Hepatocyte (in vitro differentiated cells): ENCODE results near the gene CUX1. TPM values are rescaled to one million over a fixed set of nuclear protein-coding genes. Genes with fewer than 3 reads are reported as not detected.

ENCODE experiments used
- DNase-seq: peaks from one replicate; pipeline ENCODE4 v3.0.0-alpha.2; 2016; ENCODE audit warnings: low spot score
- H2AFZ ChIP-seq: fragments of 200-600 bp; sonication (generic); 2 replicates; pipeline ENCODE4 v1.6.0; 2016; ENCODE audit warnings: antibody characterized with exemption, mild to moderate bottlenecking
- H3K27ac ChIP-seq: fragments of 200-600 bp; sonication (generic); 2 replicates; pipeline ENCODE4 v1.5.1; 2016; ENCODE audit warnings: mild to moderate bottlenecking
- H3K27me3 ChIP-seq: fragments of 200-600 bp; sonication (generic); 2 replicates; pipeline ENCODE4 v1.6.1; 2016
- H3K36me3 ChIP-seq: fragments of 200-600 bp; sonication (generic); replicated peaks from 2 replicates; pipeline ENCODE4 v1.5.1; 2016; ENCODE audit warnings: low read depth; ENCODE audit not compliant: insufficient read depth
- H3K4me1 ChIP-seq: fragments of 200-600 bp; sonication (generic); 2 replicates; pipeline ENCODE4 v1.5.1; 2016; ENCODE audit warnings: mild to moderate bottlenecking, moderate library complexity; ENCODE audit not compliant: insufficient read depth
- H3K4me2 ChIP-seq: fragments of 200-600 bp; sonication (generic); 2 replicates; pipeline ENCODE4 v1.6.0; 2016
- H3K4me3 ChIP-seq: fragments of 200-600 bp; sonication (generic); 2 replicates; pipeline ENCODE4 v1.5.1; 2016; ENCODE audit warnings: mild to moderate bottlenecking
- H3K79me2 ChIP-seq: fragments of 200-600 bp; sonication (generic); 2 replicates; pipeline ENCODE4 v1.6.0; 2017; ENCODE audit warnings: mild to moderate bottlenecking
- H3K9me2 ChIP-seq: fragments of 200-600 bp; sonication (generic); replicated peaks from 2 replicates; pipeline ENCODE4 v1.6.0; 2017; ENCODE audit warnings: mild to moderate bottlenecking; ENCODE audit not compliant: insufficient read depth
- H3K9me3 ChIP-seq: fragments of 200-600 bp; sonication (generic); 2 replicates; pipeline ENCODE4 v1.5.1; 2016; ENCODE audit warnings: low read depth, mild to moderate bottlenecking
- H4K20me1 ChIP-seq: fragments of 200-600 bp; sonication (generic); 2 replicates; pipeline ENCODE4 v1.6.0; 2016; ENCODE audit warnings: mild to moderate bottlenecking; ENCODE audit not compliant: insufficient read depth, poor library complexity, severe bottlenecking
- EZH2 ChIP-seq: fragments of 200-600 bp; sonication (generic); IDR thresholded peaks from 2 replicates; pipeline ENCODE4 v1.6.1; 2016; ENCODE audit warnings: antibody characterized with exemption, mild to moderate bottlenecking, borderline replicate concordance
- EZH2phosphoT487 ChIP-seq: fragments of 200-600 bp; sonication (generic); IDR thresholded peaks from one replicate; pipeline ENCODE4 v1.6.1; 2018; ENCODE audit warnings: antibody characterized with exemption, mild to moderate bottlenecking, low read depth, moderate library complexity; ENCODE audit not compliant: unreplicated experiment, severe bottlenecking
- WGBS: methylation state at CpG from one replicate; pipeline ENCODE4 v1.1.6; 2016; ENCODE audit warnings: low lambda C conversion rate; ENCODE audit errors: missing lambda C conversion rate; 5-methylcytosine and 5-hydroxymethylcytosine counted together
- polyA plus RNA-seq: library from polyadenylated mRNA; unstranded; fragments of >200 nt; fragmentation: Nextera tagmentation; extraction: Ambion mirVana; gene quantifications from 2 replicates; pipeline ENCODE4 v1.2.1, GENCODE V29; 2016
- total RNA-seq: library from RNA; depleted of rRNA; stranded (reverse); fragments of >200 nt; gene quantifications from 2 replicates; pipeline ENCODE4 v1.2.3, GENCODE V29; 2014
- TF ChIP-seq, protein P1 (sequence below): fragments of 200-600 bp; sonication (generic); IDR thresholded peaks from 2 replicates; pipeline ENCODE4 v1.5.1; 2016; ENCODE audit warnings: antibody characterized with exemption, mild to moderate bottlenecking; ENCODE audit not compliant: poor library complexity

The CUX1 gene
- total and polyA plus RNA-seq, 2 experiments from 2014 or later, result 60.1 to 76.8 TPM

GRCh38 chr7:101864039-101864438 is 46.6 kb downstream of the CUX1 start:
- no peaks in the 10 kb centered on the region for H3K9me2 ChIP-seq
- DNase-seq, result no peak
- no peak overlapping the region for H2AFZ ChIP-seq
- TF ChIP-seq, protein P1, sequence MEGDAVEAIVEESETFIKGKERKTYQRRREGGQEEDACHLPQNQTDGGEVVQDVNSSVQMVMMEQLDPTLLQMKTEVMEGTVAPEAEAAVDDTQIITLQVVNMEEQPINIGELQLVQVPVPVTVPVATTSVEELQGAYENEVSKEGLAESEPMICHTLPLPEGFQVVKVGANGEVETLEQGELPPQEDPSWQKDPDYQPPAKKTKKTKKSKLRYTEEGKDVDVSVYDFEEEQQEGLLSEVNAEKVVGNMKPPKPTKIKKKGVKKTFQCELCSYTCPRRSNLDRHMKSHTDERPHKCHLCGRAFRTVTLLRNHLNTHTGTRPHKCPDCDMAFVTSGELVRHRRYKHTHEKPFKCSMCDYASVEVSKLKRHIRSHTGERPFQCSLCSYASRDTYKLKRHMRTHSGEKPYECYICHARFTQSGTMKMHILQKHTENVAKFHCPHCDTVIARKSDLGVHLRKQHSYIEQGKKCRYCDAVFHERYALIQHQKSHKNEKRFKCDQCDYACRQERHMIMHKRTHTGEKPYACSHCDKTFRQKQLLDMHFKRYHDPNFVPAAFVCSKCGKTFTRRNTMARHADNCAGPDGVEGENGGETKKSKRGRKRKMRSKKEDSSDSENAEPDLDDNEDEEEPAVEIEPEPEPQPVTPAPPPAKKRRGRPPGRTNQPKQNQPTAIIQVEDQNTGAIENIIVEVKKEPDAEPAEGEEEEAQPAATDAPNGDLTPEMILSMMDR, result no peak
- TF ChIP-seq EZH2 (no peak), EZH2phosphoT487 (no peak)
- peaks cover 38% of the 10 kb centered on the region for H3K4me1 ChIP-seq
- H3K4me2 ChIP-seq, result no peak overlapping the region
- H3K9me3 ChIP-seq, result no peaks in the 10 kb centered on the region
- H3K79me2 ChIP-seq, result peaks cover 100% of the 10 kb centered on the region
- WGBS, result 77% methylated on average over 4 of the region's 4 CpGs
- H3K36me3 ChIP-seq, result no peaks in the 10 kb centered on the region
- H3K4me3 ChIP-seq, result no peak overlapping the region
- H3K27ac ChIP-seq, result no peak overlapping the region
- no peaks in the 10 kb centered on the region for H3K27me3 ChIP-seq
- H4K20me1 ChIP-seq, result peaks cover 73% of the 10 kb centered on the region

DNA sequence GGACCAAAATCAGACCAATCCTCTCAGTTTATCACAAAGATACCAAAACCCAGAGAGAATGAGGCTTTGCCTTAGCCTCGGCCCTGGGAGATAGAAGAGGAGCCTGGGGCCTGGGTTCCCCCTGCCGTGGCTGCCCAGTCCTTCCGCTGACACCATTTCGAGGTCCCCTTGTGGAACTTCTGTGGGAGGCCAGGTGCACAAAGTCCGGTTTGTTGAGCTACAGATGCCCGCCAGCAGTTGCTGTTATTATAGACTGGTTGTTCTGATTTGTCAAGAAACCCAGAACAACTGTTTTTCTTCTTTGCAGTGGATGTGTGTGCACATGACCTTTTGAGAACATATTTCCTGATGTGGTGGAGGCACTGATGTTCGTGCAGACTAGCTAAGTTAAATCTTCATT is 47.6 kb downstream of the CUX1 start:
- H3K27me3 ChIP-seq, result no peaks in the 10 kb centered on the region
- 82% methylated on average over 7 of the region's 7 CpGs for WGBS
- TF ChIP-seq, protein P1, result no peak
- TF ChIP-seq EZH2 (no peak), EZH2phosphoT487 (no peak)
- H3K9me2 ChIP-seq, result no peaks in the 10 kb centered on the region
- H3K27ac ChIP-seq, result no peak overlapping the region
- no peaks in the 10 kb centered on the region for H3K9me3 ChIP-seq
- H3K4me3 ChIP-seq, result no peak overlapping the region
- no peak for DNase-seq
- peaks cover 100% of the 10 kb centered on the region for H3K79me2 ChIP-seq
- no peaks in the 10 kb centered on the region for H3K36me3 ChIP-seq
- H3K4me2 ChIP-seq, result no peak overlapping the region
- no peak overlapping the region for H2AFZ ChIP-seq
- peaks cover 39% of the 10 kb centered on the region for H3K4me1 ChIP-seq
- H4K20me1 ChIP-seq, result peaks cover 75% of the 10 kb centered on the region

GRCh38 chr7:101865455-101865854 is 48.0 kb downstream of the CUX1 start:
- Histone ChIP-seq H4K20me1 (peaks cover 74% of the 10 kb centered on the region), H3K27ac (no peak overlapping the region), H3K9me2 (no peaks in the 10 kb centered on the region), H2AFZ (no peak overlapping the region), H3K79me2 (peaks cover 95% of the 10 kb centered on the region), H3K4me3 (no peak overlapping the region), H3K36me3 (no peaks in the 10 kb centered on the region), H3K9me3 (no peaks in the 10 kb centered on the region), H3K27me3 (no peaks in the 10 kb centered on the region), H3K4me2 (no peak overlapping the region), H3K4me1 (peaks cover 40% of the 10 kb centered on the region)
- no peak for TF ChIP-seq EZH2phosphoT487
- TF ChIP-seq, protein P1, result no peak
- no peak for TF ChIP-seq EZH2
- no peak for DNase-seq
- WGBS, result 84% methylated on average over 13 of the region's 13 CpGs

DNA sequence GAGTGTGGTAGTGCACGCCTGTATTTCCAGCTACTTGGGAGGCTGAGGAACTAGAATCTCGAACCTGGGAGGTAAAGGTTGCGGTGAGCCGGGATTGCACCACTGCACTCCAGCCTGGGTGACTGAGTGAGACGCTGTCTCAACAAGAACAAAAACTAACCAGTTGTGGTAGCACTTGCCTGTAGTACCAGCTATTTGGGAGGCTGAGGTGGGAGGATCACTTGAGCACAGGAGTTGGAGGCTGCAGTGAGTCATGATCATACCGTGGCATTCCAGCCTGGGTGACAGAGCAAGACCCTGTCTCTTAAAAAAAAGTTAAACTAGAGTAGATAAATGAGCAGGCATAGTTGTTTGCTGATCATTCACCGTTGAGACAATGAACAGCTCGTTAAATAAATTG is 48.9 kb downstream of the CUX1 start:
- WGBS, result 87% methylated on average over 8 of the region's 8 CpGs
- peaks cover 49% of the 10 kb centered on the region for H3K4me1 ChIP-seq
- H4K20me1 ChIP-seq, result peaks cover 74% of the 10 kb centered on the region
- no peaks in the 10 kb centered on the region for H3K36me3 ChIP-seq
- H3K27me3 ChIP-seq, result no peaks in the 10 kb centered on the region
- H3K27ac ChIP-seq, result no peak overlapping the region
- no peaks in the 10 kb centered on the region for H3K9me2 ChIP-seq
- H3K9me3 ChIP-seq, result no peaks in the 10 kb centered on the region
- no peak overlapping the region for H3K4me2 ChIP-seq
- no peak for TF ChIP-seq EZH2phosphoT487
- TF ChIP-seq, protein P1, result no peak
- TF ChIP-seq EZH2, result no peak
- no peak for DNase-seq
- peaks cover 93% of the 10 kb centered on the region for H3K79me2 ChIP-seq
- H2AFZ ChIP-seq, result no peak overlapping the region
- H3K4me3 ChIP-seq, result no peak overlapping the region
